ENCODE results near the gene SPSB1. TPM values are rescaled to one million over a fixed set of nuclear protein-coding genes. Genes with fewer than 3 reads are reported as not detected.

Gene SPSB1
- total RNA-seq, 1 donor from 2014 or later = 14.7 TPM

DNA sequence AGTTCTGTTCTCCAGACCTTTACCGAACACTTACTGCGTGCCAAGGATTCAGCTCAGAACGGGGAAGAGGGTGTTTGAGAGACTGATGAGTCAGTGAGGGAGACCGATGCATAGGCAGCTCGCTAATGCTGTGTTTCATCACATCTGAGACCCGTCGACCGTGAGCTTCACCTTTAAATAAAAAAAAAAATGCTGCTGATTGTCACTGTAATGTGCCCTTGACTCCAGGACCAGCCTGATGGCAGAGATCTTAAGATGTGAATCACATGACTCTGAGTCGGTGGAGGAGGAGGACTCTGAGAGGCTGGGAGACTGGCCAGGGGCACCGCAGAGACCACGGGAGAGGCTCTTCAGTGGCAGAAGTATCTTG, 28.8 kb downstream of the SPSB1 start:
- H3K27ac ChIP-seq = no peak overlapping the region
- H3K27me3 ChIP-seq (ENCODE audit: low read depth) = no peaks in the 10 kb centered on the region
- TF ChIP-seq, protein P1, sequence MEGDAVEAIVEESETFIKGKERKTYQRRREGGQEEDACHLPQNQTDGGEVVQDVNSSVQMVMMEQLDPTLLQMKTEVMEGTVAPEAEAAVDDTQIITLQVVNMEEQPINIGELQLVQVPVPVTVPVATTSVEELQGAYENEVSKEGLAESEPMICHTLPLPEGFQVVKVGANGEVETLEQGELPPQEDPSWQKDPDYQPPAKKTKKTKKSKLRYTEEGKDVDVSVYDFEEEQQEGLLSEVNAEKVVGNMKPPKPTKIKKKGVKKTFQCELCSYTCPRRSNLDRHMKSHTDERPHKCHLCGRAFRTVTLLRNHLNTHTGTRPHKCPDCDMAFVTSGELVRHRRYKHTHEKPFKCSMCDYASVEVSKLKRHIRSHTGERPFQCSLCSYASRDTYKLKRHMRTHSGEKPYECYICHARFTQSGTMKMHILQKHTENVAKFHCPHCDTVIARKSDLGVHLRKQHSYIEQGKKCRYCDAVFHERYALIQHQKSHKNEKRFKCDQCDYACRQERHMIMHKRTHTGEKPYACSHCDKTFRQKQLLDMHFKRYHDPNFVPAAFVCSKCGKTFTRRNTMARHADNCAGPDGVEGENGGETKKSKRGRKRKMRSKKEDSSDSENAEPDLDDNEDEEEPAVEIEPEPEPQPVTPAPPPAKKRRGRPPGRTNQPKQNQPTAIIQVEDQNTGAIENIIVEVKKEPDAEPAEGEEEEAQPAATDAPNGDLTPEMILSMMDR (IDR thresholded peaks at IDR 0.05) = no peak
- H3K4me3 ChIP-seq = no peak overlapping the region
- H3K36me3 ChIP-seq = no peaks in the 10 kb centered on the region
- no peaks in the 10 kb centered on the region for H3K9me3 ChIP-seq
- ATAC-seq (peak; percentile 6 to 27), DNase-seq (no peak)
- intact Hi-C loops (cut with DNase I) = no loop called here
- peaks cover 66% of the 10 kb centered on the region for H3K4me1 ChIP-seq

DNA sequence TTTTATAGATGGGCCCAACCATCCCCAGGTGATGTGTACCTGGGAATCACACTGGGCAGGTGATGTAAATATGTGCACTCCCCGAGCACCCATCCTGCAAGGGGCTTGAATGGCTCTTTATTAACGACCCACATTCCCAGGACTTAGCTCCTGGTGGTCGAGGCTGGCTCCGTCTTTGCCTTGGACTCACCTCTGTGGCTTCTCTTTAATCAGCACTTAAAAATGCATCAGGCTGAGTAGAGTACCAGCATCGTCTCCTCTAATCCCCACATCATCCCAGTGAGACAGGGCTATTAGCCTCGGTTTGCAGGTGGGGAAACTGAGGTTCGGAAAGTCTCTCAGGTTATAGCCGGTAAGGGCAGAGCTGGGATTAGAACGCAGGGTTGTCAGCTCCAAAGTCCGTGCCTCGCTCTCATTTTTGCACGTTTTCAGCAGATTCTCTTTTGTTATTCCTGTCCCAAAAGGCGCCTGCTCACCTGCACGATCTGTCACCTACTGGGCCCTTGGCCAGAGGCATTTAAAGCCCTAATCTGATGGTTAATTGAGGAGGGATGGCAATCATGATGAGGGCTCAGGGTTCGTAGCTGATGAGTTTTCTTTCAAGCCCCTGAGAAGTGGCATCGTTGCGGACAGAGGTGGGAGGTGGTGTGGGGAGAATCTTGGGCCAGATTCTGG, 29.4 kb downstream of the SPSB1 start:
- Histone ChIP-seq H3K36me3 (no peaks in the 10 kb centered on the region), H3K9me3 (no peaks in the 10 kb centered on the region), H3K27ac (no peak overlapping the region), H3K4me3 (no peak overlapping the region), H3K27me3 (ENCODE audit: low read depth) (no peaks in the 10 kb centered on the region), H3K4me1 (peaks cover 61% of the 10 kb centered on the region)
- ATAC-seq (no peak), DNase-seq (no peak)
- TF ChIP-seq, protein P1 (IDR thresholded peaks at IDR 0.05) = no peak
- intact Hi-C loops (cut with DNase I) = no loop called here

GRCh38 chr1:9322661-9323244, 30.1 kb downstream of the SPSB1 start:
- intact Hi-C loops (cut with DNase I) = no loop called here
- DNase-seq (no peak), ATAC-seq (no peak)
- H3K27ac ChIP-seq = no peak overlapping the region
- H3K4me1 ChIP-seq = peaks cover 56% of the 10 kb centered on the region
- TF ChIP-seq, protein P1 (IDR thresholded peaks at IDR 0.05) = no peak
- no peaks in the 10 kb centered on the region for H3K9me3 ChIP-seq
- no peak overlapping the region for H3K4me3 ChIP-seq
- H3K36me3 ChIP-seq = no peaks in the 10 kb centered on the region
- H3K27me3 ChIP-seq (ENCODE audit: low read depth) = no peaks in the 10 kb centered on the region

DNA sequence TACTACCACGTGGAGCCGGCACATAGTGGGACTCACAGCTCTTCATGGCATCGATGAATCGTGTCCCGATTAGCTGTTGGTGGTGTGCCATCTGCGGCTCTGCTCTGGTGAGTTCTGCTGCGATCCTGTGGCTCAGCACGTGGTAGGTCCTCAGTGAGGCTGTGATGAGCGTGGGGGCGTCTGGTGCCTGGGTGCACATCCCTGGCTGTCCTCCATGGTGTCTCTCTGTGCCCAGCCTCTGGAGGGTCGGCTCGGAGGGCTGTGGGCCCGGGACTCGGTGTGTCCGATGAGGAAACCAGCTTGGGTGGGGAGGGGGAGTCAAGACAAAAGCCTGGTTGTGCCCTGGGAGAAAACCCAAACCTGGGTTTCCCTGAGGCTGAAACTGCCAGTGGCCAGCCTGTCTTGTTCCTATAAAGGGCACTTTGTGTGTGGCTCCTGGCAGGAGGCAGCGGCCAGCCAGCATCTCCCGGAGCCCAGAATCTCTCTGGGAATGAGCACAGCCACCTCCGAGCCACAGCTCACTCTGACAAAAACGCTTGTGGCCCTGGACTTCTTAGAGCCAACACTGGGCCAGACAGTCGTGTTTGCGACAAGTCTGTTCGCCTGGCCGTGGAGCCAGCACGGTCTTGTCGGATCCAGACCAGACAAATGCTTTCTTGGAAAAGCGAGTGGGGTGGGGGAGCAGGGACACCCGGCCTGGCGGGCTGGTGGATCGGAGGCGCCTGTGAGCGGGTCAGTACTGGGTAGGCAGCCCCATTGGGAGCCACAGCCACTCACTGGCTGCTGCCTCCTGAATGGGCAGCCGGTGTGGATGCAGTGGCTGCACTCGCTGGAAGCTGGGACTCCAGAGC, 31.8 kb downstream of the SPSB1 start:
- H3K36me3 ChIP-seq = no peaks in the 10 kb centered on the region
- no peak overlapping the region for H3K27ac ChIP-seq
- no peaks in the 10 kb centered on the region for H3K27me3 ChIP-seq (ENCODE audit: low read depth)
- intact Hi-C loops (cut with DNase I) = no loop called here
- peaks cover 45% of the 10 kb centered on the region for H3K4me1 ChIP-seq
- no peaks in the 10 kb centered on the region for H3K9me3 ChIP-seq
- no peak for ATAC-seq
- no peak overlapping the region for H3K4me3 ChIP-seq
- DNase-seq = no peak
- TF ChIP-seq, protein P1 (IDR thresholded peaks at IDR 0.05) = no peak

DNA sequence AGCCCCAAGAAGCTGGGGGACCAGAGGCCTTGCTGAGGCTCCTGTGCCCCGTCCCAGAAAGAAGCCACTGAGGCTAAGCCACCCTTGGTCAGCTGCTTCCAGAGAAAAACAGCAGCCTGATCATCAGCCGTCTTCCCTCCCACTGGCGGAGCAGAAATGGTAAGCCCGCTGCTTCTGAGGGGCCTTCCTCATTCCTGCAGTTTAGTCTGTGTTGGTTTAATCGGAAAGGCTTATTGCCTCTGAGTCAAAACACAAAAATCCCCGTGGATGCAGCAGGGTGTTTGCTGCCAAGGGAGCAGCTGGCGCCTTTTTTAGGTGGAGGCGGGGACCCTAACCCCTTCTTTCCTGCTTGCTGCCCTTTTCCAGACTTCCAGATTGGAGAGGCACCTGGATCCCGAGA, 33.9 kb downstream of the SPSB1 start:
- Histone ChIP-seq H3K27me3 (ENCODE audit: low read depth) (no peaks in the 10 kb centered on the region), H3K36me3 (no peaks in the 10 kb centered on the region), H3K9me3 (no peaks in the 10 kb centered on the region), H3K4me3 (no peak overlapping the region), H3K27ac (peak overlapping the region; percentile 62), H3K4me1 (peaks cover 24% of the 10 kb centered on the region)
- ATAC-seq = no peak
- TF ChIP-seq, protein P1 (IDR thresholded peaks at IDR 0.05) = no peak
- no peak for DNase-seq
- intact Hi-C loops (cut with DNase I) = no loop called here
